IMR-90 (cell line): ENCODE measurements around the gene CLSTN1. TPM values are rescaled to one million over a fixed set of nuclear protein-coding genes. Genes with fewer than 3 reads are reported as not detected.

Experiments used
- ATAC-seq: fragments of 200-7000 bp; cut with Tn5 transposase; 2 replicates; pipeline ENCODE4 v1.9.1; 2020; ENCODE audit warnings: low read depth, mild to moderate bottlenecking, moderate library complexity
- BruUV-seq: library from RNA; stranded (reverse); fragments of 400-500 nt; replicated peaks from 2 replicates; lab custom pipeline; 2021; lab: Mats Ljungman, UMichigan
- CTCF ChIA-PET: fragments of 300-600 bp; formaldehyde crosslinking; extraction: SDS; loops from one replicate; lab custom pipeline; 2021; ENCODE audit warnings: antibody characterized with exemption; lab: Yijun Ruan, JAX
- POLR2A ChIA-PET: fragments of 300-600 bp; sonication (Branson Sonifier 250); formaldehyde crosslinking; loops from one replicate; lab custom pipeline; 2022; ENCODE audit warnings: antibody characterized with exemption; ENCODE audit not compliant: unreplicated experiment; lab: Charles Lee
- DNase-seq: peaks from one replicate; pipeline ENCODE4 v3.0.0; 2013
- H2AFZ ChIP-seq: replicated peaks from 2 replicates; pipeline ENCODE3; 2013; ENCODE audit warnings: low read length, mild to moderate bottlenecking; ENCODE audit not compliant: poor library complexity
- H2AK5ac ChIP-seq: 2 replicates; pipeline ENCODE4 v1.6.1; 2013; ENCODE audit warnings: low read depth, low read length, inconsistent platforms
- H2AK9ac ChIP-seq: replicated peaks from 2 replicates; pipeline ENCODE3; 2013; ENCODE audit warnings: mild to moderate bottlenecking, low read depth, low read length, moderate library complexity; ENCODE audit not compliant: poor library complexity
- H2BK120ac ChIP-seq: 2 replicates; pipeline ENCODE4 v1.6.1; 2013; ENCODE audit warnings: low read depth, low read length, inconsistent platforms
- H2BK15ac ChIP-seq: 3 replicates; pipeline ENCODE4 v1.6.1; 2013; ENCODE audit warnings: low read depth, low read length, inconsistent platforms
- H2BK20ac ChIP-seq: 2 replicates; pipeline ENCODE4 v1.6.1; 2013; ENCODE audit warnings: low read depth, mild to moderate bottlenecking, inconsistent platforms, low read length, moderate library complexity
- H2BK5ac ChIP-seq: 2 replicates; pipeline ENCODE4 v1.6.1; 2013; ENCODE audit warnings: mild to moderate bottlenecking, low read depth, low read length, inconsistent platforms; ENCODE audit not compliant: poor library complexity, severe bottlenecking
- H3K14ac ChIP-seq: replicated peaks from 2 replicates; pipeline ENCODE4 v1.6.1; 2013; ENCODE audit warnings: low read depth, low read length, inconsistent platforms
- H3K18ac ChIP-seq: 2 replicates; pipeline ENCODE4 v1.6.1; 2013; ENCODE audit warnings: low read depth, low read length, control low read depth
- H3K23ac ChIP-seq: 2 replicates; pipeline ENCODE4 v1.6.1; 2013; ENCODE audit warnings: low read depth, low read length, inconsistent platforms
- H3K27ac ChIP-seq: 2 replicates; pipeline ENCODE4 v1.5.1; 2013; ENCODE audit warnings: mild to moderate bottlenecking, control low read depth, low read length; ENCODE audit not compliant: insufficient read depth
- H3K27me3 ChIP-seq: 2 replicates; pipeline ENCODE4 v1.6.1; 2013; ENCODE audit warnings: low read length; ENCODE audit not compliant: control insufficient read depth, insufficient read depth
- H3K36me3 ChIP-seq: 2 replicates; pipeline ENCODE4 v1.6.1; 2013; ENCODE audit warnings: low read length, mixed read lengths; ENCODE audit not compliant: control insufficient read depth, insufficient read depth
- H3K4ac ChIP-seq: 2 replicates; pipeline ENCODE4 v1.6.1; 2013; ENCODE audit warnings: low read depth, low read length, inconsistent platforms
- H3K4me1 ChIP-seq: 2 replicates; pipeline ENCODE4 v1.6.1; 2013; ENCODE audit warnings: low read length, mixed read lengths; ENCODE audit not compliant: control insufficient read depth, insufficient read depth
- H3K4me2 ChIP-seq: 2 replicates; pipeline ENCODE4 v1.6.1; 2013; ENCODE audit warnings: low read depth, mild to moderate bottlenecking, control low read depth, low read length, moderate library complexity
- H3K4me3 ChIP-seq: 2 replicates; pipeline ENCODE4 v1.5.1; 2013; ENCODE audit warnings: low read depth, mild to moderate bottlenecking, control low read depth, low read length, moderate library complexity; ENCODE audit not compliant: insufficient read depth
- H3K56ac ChIP-seq: 2 replicates; pipeline ENCODE4 v1.6.1; 2013; ENCODE audit warnings: low read length, inconsistent platforms; ENCODE audit not compliant: insufficient read depth; ENCODE audit errors: extremely low read depth
- H3K79me1 ChIP-seq, 2 experiments: 2 replicates each; pipeline ENCODE4 v1.6.1; 2013; ENCODE audit warnings: low read length in 2 of 2, inconsistent platforms in 1 of 2, low read depth in 1 of 2
- H3K9ac ChIP-seq: 2 replicates; pipeline ENCODE4 v1.6.1; 2013; ENCODE audit warnings: low read depth, low read length, control low read depth
- H3K9me1 ChIP-seq: 2 replicates; pipeline ENCODE4 v1.6.1; 2013; ENCODE audit warnings: low read length, inconsistent platforms; ENCODE audit not compliant: insufficient read depth
- H3K9me3 ChIP-seq: 2 replicates; pipeline ENCODE4 v1.6.1; 2013; ENCODE audit warnings: low read length; ENCODE audit not compliant: control insufficient read depth, insufficient read depth
- H4K20me1 ChIP-seq: 2 replicates; pipeline ENCODE4 v1.6.1; 2013; ENCODE audit warnings: low read length, inconsistent platforms; ENCODE audit not compliant: insufficient read depth
- H4K5ac ChIP-seq: 2 replicates; pipeline ENCODE4 v1.6.1; 2013; ENCODE audit warnings: mild to moderate bottlenecking, low read depth, low read length, control low read depth
- H4K8ac ChIP-seq, 2 experiments: 2 replicates each; pipeline ENCODE4 v1.6.1; 2013; ENCODE audit warnings: low read depth in 2 of 2, low read length in 2 of 2, control low read depth in 1 of 2, inconsistent platforms in 1 of 2
- H4K91ac ChIP-seq: 2 replicates; pipeline ENCODE4 v1.6.1; 2013; ENCODE audit warnings: low read depth, low read length, inconsistent platforms; ENCODE audit not compliant: insufficient read depth
- BHLHE40 ChIP-seq: fragments of 150-350 bp; IDR thresholded peaks from 2 replicates; pipeline ENCODE4 v1.6.1; 2016; ENCODE audit warnings: mild to moderate bottlenecking, low read depth, low read length
- CHD1 ChIP-seq: IDR thresholded peaks from 2 replicates; pipeline ENCODE4 v1.6.1; 2012; ENCODE audit warnings: low read depth, low read length, improper control_type of control experiment
- MXI1 ChIP-seq: IDR thresholded peaks from 2 replicates; pipeline ENCODE4 v1.6.1; 2012; ENCODE audit warnings: low read depth, mild to moderate bottlenecking, low read length, moderate library complexity, borderline replicate concordance
- NFE2L2 ChIP-seq: fragments of 150-350 bp; IDR thresholded peaks from 2 replicates; pipeline ENCODE4 v1.6.1; 2016; ENCODE audit warnings: low read depth, mild to moderate bottlenecking, low read length
- SMC3 ChIP-seq: fragments of 150-350 bp; IDR thresholded peaks from 2 replicates; pipeline ENCODE4 v1.6.1; 2016; ENCODE audit warnings: low read depth, mild to moderate bottlenecking, antibody characterized with exemption, low read length, moderate library complexity
- WGBS, 2 experiments: methylation state at CpG; one replicate each; pipeline versions ENCODE4 v1.1.5 to v1.1.7; 2013; ENCODE audit warnings: missing lambda C conversion rate in 2 of 2; ENCODE audit not compliant: insufficient read length in 1 of 2; ENCODE audit errors: extremely low coverage in 2 of 2; 5-methylcytosine and 5-hydroxymethylcytosine counted together
- dilution Hi-C: fragments of 300-500 bp; cut with HindIII; formaldehyde crosslinking; loops from one replicate; pipeline ENCODE4 v1.14.3; 2018; ENCODE audit warnings: low sequenced_read_pairs; ENCODE audit not compliant: unreplicated experiment
- in situ Hi-C: fragments of 300-500 bp; cut with MboI; formaldehyde crosslinking; loops from 3 replicates; pipeline ENCODE4 v1.14.3; 2019; ENCODE audit warnings: low sequenced_read_pairs, inconsistent platforms, mixed read lengths
- intact Hi-C: fragments of 100-400 bp; cut with micrococcal nuclease; formaldehyde crosslinking; loops from 2 replicates; pipeline ENCODE4 v1.10.0; 2022
- polyA plus RNA-seq, 3 experiments: library from polyadenylated mRNA; depleted of rRNA; stranded (reverse); fragments of >200 nt; gene quantifications; 2 replicates each; pipeline ENCODE4 v1.2.3, GENCODE V29; 2012; ENCODE audit warnings: low replicate concordance in 1 of 3
- total RNA-seq: library from RNA; depleted of rRNA; stranded (reverse); fragments of >200 nt; gene quantifications from 2 replicates; pipeline ENCODE4 v1.2.3, GENCODE V29; 2012

CLSTN1 gene
- total and polyA plus RNA-seq, 2 of the 4 experiments (the other 2 are of a cell fraction): 30.1 to 72.2 TPM

DNA sequence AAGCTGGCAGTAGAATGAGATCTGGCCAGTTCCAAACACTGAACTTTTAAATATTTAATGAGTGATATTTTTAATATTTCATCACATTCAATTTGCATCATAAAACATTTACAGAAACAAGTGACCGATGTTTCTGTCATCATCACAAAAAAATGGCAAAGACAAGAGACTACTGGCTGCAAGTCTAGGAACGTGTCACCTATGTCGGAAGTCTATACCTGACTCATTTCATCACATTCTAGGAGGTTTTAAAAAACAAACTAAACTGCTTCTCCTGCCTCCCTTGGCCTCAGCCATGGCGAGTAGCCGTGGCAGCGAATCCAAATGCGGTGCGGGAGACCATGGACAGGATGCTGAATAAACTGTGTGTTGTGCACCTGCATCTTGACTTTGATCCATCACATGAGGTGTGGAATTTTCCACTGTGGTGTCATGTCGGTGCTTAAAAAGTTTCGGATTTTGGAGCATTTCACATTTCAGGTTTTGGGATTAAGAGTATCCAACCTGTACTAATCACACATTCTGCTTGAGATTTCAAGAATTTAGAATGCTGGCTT, 43.1 kb downstream of the CLSTN1 start:
- Histone ChIP-seq H3K4ac (no peak overlapping the region), H4K91ac (no peak overlapping the region), H2AK5ac (no peak overlapping the region), H3K9me1 (peaks cover 5% of the 10 kb centered on the region; the same call in 1 of the 2 replicates), H4K20me1 (peaks cover 38% of the 10 kb centered on the region), H4K5ac (no peak overlapping the region), H3K9ac (no peak overlapping the region), H3K18ac (no peak overlapping the region), H2BK20ac (no peak overlapping the region), H3K56ac (no peak overlapping the region), H3K27ac (no peak overlapping the region), H3K23ac (no peak overlapping the region), H2BK5ac (no peak overlapping the region), H3K14ac (no peak overlapping the region), H3K4me3 (no peak overlapping the region), H3K79me1 (peaks cover 25 to 68% of the 10 kb centered on the region in 2 experiments), H3K4me1 (peaks cover 4% of the 10 kb centered on the region; the same call in 1 of the 2 replicates), H3K4me2 (no peak overlapping the region), H2BK15ac (no peak overlapping the region), H3K9me3 (no peaks in the 10 kb centered on the region), H2AFZ (no peak overlapping the region), H2AK9ac (no peak overlapping the region), H3K27me3 (no peaks in the 10 kb centered on the region), H4K8ac (no peak overlapping the region), H2BK120ac (no peak overlapping the region), H3K36me3 (no peaks in the 10 kb centered on the region)
- ChIA-PET CTCF (interaction anchor here (0.9 kb wide), 1 partner anchor 23 kb away, joined by 3 read pairs; no protein-coding TSS in a partner anchor), POLR2A (no interaction called here)
- dilution Hi-C loops: no loop called here
- intact Hi-C loops: loop anchor here (5.0 kb wide), 1 partner anchor 42 kb away; the partner anchor contains the start of gene CLSTN1
- 100% methylated on average over 2 of the region's 10 CpGs; no CpG with 5 or more reads in 1 of the 2 experiments for WGBS, 2 experiments
- in situ Hi-C loops: no loop called here
- BruUV-seq: no TSS peak
- TF ChIP-seq NFE2L2: no peak
- TF ChIP-seq MXI1: no peak
- TF ChIP-seq BHLHE40: no peak
- no peak for TF ChIP-seq CHD1
- no peak for TF ChIP-seq SMC3
- ATAC-seq (no peak), DNase-seq (no peak)
